SKM-1 (cell line): ENCODE results near the gene AHRR.

ENCODE experiments used
- DNase-seq: peaks from one replicate; lab custom pipeline; 2025; ENCODE audit not compliant: unreplicated experiment; lab: John Stamatoyannopoulos, UW

The AHRR gene

GRCh38 chr5:425714-426113, 104.2 kb downstream of the AHRR start:
- no peak for DNase-seq

GRCh38 chr5:426392-426976, 105.0 kb downstream of the AHRR start:
- no peak for DNase-seq

- DNase-seq, result no peak
Observed at GRCh38 chr5:427415-428087, 106.0 kb downstream of the AHRR start.

- DNase-seq, result no peak
Observed at GRCh38 chr5:428219-428618, 106.7 kb downstream of the AHRR start.

GRCh38 chr5:428754-429452, 107.4 kb downstream of the AHRR start:
- DNase-seq, result no peak

- no peak for DNase-seq
Observed at GRCh38 chr5:429453-430188, 108.1 kb downstream of the AHRR start.

- DNase-seq, result no peak
Observed at GRCh38 chr5:430214-430925, 108.9 kb downstream of the AHRR start.

- no peak for DNase-seq
Observed at GRCh38 chr5:431001-431710, 109.6 kb downstream of the AHRR start.

- DNase-seq, result no peak
Observed at GRCh38 chr5:431711-432050, 110.2 kb downstream of the AHRR start.

GRCh38 chr5:432201-432927, 110.8 kb downstream of the AHRR start:
- no peak for DNase-seq

GRCh38 chr5:432928-433791, 111.6 kb downstream of the AHRR start:
- no peak for DNase-seq

- DNase-seq, result no peak
Observed at GRCh38 chr5:433836-434235, 112.3 kb downstream of the AHRR start.

GRCh38 chr5:434443-435146, 113.1 kb downstream of the AHRR start:
- DNase-seq, result no peak

- no peak for DNase-seq
Observed at GRCh38 chr5:435156-435790, 113.8 kb downstream of the AHRR start.

- no peak for DNase-seq
Observed at GRCh38 chr5:435961-436640, 114.6 kb downstream of the AHRR start.

- no peak for DNase-seq
Observed at GRCh38 chr5:436641-436975, 115.1 kb downstream of the AHRR start.

- no peak for DNase-seq
Observed at GRCh38 chr5:437281-437771, 115.8 kb downstream of the AHRR start.
